Stimulated activated CD8-positive, alpha-beta memory T cell treated with anti-CD3 and anti-CD28 coated beads, Interleukin-4, amount 100 ng/mL, for 24 hours (primary cell): ENCODE results near the gene AUH.
"Not testable (repeated sequence)": the region's sequence is repeated elsewhere in the genome, so short reads cannot be mapped to it uniquely, and the experiment has no call there.

Experiments
- DNase-seq: peaks from one replicate; pipeline ENCODE4 v3.0.0-alpha.2; 2020; ENCODE audit warnings: low read depth

AUH gene

GRCh38 chr9:91361291-91362050 lies at the start of gene AUH:
Gene AUH (minus strand): TSS chr9:91361918. CDS start chr9:91361889, 29 bp downstream.
- peak; percentile 80 for DNase-seq

- no peak for DNase-seq
Measured at GRCh38 chr9:91411096-91411771, 49.5 kb upstream of the AUH start.

GRCh38 chr9:91410161-91410560 lies 48.4 kb upstream of the AUH start:
- no peak for DNase-seq

GRCh38 chr9:91408475-91408874 lies 46.8 kb upstream of the AUH start:
- DNase-seq, result no peak

GRCh38 chr9:91407580-91408318 lies 46.0 kb upstream of the AUH start:
- DNase-seq, result no peak

GRCh38 chr9:91405343-91406077 lies 43.8 kb upstream of the AUH start:
- DNase-seq, result no peak

- no peak for DNase-seq
Measured at GRCh38 chr9:91403665-91404543, 42.2 kb upstream of the AUH start.

- DNase-seq, result no peak
Measured at GRCh38 chr9:91398926-91399325, 37.2 kb upstream of the AUH start.

GRCh38 chr9:91395553-91396471 lies 34.1 kb upstream of the AUH start:
- no peak for DNase-seq

- DNase-seq, result no peak
Measured at GRCh38 chr9:91395106-91395552, 33.4 kb upstream of the AUH start.

GRCh38 chr9:91393826-91394225 lies 32.1 kb upstream of the AUH start:
- DNase-seq, result no peak

GRCh38 chr9:91392435-91392834 lies 30.7 kb upstream of the AUH start:
- no peak for DNase-seq

GRCh38 chr9:91391818-91392217 lies 30.1 kb upstream of the AUH start:
- DNase-seq, result no peak

GRCh38 chr9:91391412-91391811 lies 29.7 kb upstream of the AUH start:
- DNase-seq, result no peak

GRCh38 chr9:91389686-91390085 lies 28.0 kb upstream of the AUH start:
- DNase-seq, result not testable (repeated sequence)

- no peak for DNase-seq
Measured at GRCh38 chr9:91386765-91387164, 25.0 kb upstream of the AUH start.

- no peak for DNase-seq
Measured at GRCh38 chr9:91384954-91385353, 23.2 kb upstream of the AUH start.

- no peak for DNase-seq
Measured at GRCh38 chr9:91383577-91383976, 21.9 kb upstream of the AUH start.

GRCh38 chr9:91382298-91382697 lies 20.6 kb upstream of the AUH start:
- DNase-seq, result no peak

GRCh38 chr9:91379426-91379825 lies 17.7 kb upstream of the AUH start:
- no peak for DNase-seq
